Esophagus mucosa (tissue), 1 donor: ENCODE data around the gene TMED9. TPM values are rescaled to one million over a fixed set of nuclear protein-coding genes. Genes with fewer than 3 reads are reported as not detected.
A peak's percentile ranks its signal among the peaks of the same experiment; 100 is the strongest.

ENCODE experiments used
- ATAC-seq: fragments of 200-7000 bp; cut with Tn5 transposase; one replicate; pipeline ENCODE4 v1.9.1; 2020
- total RNA-seq: library from RNA; stranded (reverse); gene quantifications from one replicate; pipeline ENCODE4 v1.2.4, GENCODE V29; 2023
- donor health status: DM: yes; HTN: yes; CAD: no.

The TMED9 gene
- total RNA-seq, 1 donor from 2014 or later = 116 TPM

DNA sequence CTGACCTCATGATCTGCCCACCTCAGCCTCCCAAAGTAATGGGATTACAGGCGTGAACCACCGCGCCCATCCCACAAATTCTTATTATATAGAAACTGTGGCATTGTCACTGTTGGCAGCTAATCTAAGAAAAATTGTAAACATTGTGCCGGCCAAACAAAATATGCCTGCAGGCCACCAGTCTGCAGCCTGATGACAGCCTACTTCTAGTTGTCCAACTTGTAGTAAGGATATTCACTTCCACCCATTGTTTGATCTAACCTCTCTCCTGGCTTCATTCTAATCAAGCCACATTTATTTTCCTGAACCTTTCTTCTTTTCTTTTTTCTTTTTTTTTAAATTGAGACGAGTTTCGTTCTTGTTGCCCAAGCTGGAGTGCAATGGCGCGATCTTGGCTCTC is 13.7 kb upstream of the TMED9 start:
- no peak for ATAC-seq

- no peak for ATAC-seq
Observed at GRCh38 chr5:177588413-177588909, 3.5 kb upstream of the TMED9 start.

DNA sequence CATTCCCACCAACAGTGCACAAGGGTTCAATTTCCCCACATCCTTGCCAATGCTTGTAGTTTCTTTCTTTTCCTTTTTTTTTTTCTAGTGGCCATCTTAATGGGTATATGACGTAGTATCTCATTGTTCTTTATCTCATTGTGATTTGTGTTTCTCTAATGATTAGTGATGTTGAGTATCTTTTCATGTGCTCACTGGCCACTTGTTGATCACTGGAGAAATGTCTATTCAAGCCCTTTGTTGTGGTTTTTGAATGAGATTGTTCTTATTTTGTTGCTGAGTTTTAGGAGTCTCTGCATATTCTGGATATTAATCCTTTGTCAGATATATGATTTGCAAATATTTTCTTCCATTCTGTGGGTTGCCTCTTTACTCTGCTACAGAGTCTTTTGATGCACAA is 1.6 kb upstream of the TMED9 start:
- no peak for ATAC-seq

DNA sequence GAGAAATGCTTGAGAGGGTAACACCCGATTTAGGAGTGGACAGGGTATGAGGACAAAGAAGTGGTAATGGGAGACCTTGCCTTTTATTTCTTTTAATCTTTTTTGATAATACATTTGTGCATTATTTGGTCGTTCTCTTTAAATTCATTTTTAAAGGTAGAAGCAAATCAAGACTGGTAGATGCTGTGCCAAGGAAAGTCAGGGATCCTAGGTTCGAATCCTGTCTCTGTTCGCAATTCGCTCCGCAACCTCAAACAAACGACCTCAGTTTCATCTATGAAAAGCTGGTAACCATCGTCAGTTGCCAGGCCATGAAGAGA is 353 bp upstream of the TMED9 start:
- ATAC-seq = no peak

- ATAC-seq = no peak
Observed at GRCh38 chr5:177592905-177593304, 902 bp downstream of the TMED9 start.

GRCh38 chr5:177593511-177593910 is 1.5 kb downstream of the TMED9 start:
- ATAC-seq = no peak

GRCh38 chr5:177594071-177594470 is 2.1 kb downstream of the TMED9 start:
- ATAC-seq = no peak

GRCh38 chr5:177595026-177595585 is 3.1 kb downstream of the TMED9 start:
- ATAC-seq = no peak

DNA sequence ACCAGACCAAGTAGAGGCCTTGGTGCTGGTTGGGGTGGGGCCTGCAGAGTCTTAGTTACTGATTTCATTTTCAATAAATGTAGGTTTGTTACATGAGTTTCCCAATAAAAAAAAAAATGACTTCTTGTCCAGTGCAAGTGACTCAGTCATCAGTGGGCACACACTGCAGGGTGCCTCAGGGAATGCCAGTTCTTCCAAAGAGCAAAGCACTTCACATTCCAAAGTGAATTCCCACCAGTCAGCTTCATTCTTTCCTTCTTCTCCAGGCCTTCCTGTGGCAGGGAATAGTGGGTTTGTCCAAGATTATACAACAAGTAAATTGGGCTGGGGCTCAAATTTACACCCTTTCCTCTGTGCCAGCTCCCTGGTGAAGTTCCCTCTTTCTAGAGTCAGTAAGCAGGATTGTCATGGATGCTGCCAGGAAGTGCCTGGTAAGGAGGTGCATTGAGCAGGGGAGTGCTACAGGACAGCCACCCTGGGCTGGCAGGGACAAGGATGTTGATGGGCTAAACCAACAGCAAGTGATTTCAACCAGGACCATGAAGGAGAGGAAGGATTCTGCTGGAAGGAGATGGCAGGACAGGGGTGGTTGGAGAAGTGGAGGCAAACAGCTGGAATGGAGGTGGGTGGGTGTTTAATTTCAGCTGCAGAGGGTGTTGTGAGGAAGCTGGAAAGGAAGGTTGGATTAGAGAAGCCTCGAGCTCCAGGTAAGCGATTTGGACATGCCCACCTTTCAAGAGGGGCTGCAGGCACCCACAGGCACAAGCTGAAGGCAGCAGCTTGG is 4.2 kb downstream of the TMED9 start:
- no peak for ATAC-seq

DNA sequence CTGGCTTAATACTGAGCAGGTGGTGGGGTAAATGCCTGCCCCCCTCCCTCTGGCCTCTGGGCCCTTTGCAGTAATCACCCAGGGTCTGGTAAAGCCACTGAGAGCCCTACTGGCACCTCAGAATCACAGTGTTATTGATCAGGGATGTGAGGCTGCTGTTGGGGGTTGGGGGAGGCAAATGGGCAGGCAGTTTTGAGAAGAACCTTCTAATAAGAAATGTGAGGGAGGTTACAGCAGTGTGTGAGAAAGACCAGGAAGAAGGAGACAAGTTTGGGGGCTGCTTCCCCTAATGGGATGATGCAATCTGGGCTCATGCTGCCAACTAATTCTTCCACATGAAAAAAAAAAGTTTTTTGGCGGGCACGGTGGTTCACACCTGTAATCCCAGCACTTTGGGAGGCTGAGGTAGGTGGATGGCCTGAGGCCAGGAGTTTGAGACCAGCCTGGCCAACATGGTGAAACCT is 4.8 kb downstream of the TMED9 start:
- ATAC-seq = no peak

- ATAC-seq = no peak
Observed at GRCh38 chr5:177598477-177598876, 6.5 kb downstream of the TMED9 start.

- peak; percentile 91 for ATAC-seq
Observed at GRCh38 chr5:177599731-177600507, 7.9 kb downstream of the TMED9 start, which contains the start of gene B4GALT7. Gene B4GALT7, plus strand, starts transcription at chr5:177600132. Its CDS starts 79 bp downstream, at chr5:177600211.

- peak; percentile 20 for ATAC-seq
Observed at GRCh38 chr5:177600508-177601018, 8.6 kb downstream of the TMED9 start.

DNA sequence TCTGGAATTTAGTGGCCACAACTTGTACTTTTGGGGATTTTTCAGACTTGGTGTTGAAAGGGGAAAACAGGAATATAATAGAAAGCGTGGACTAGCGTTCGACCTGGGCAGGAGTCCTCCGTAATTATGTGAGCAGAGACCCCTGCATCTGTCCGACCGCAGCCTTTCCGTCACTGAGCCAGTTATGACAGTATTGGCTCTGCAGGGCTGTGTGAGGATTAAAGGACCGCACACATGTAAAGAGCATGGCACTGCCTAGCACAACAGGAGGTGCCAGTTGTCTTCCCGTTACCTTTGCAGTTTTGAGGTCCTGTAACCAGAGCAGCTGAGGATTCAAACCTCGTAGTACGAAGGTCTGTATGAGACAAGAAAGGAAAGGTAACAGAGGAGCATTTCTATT is 9.1 kb downstream of the TMED9 start:
- ATAC-seq = no peak

DNA sequence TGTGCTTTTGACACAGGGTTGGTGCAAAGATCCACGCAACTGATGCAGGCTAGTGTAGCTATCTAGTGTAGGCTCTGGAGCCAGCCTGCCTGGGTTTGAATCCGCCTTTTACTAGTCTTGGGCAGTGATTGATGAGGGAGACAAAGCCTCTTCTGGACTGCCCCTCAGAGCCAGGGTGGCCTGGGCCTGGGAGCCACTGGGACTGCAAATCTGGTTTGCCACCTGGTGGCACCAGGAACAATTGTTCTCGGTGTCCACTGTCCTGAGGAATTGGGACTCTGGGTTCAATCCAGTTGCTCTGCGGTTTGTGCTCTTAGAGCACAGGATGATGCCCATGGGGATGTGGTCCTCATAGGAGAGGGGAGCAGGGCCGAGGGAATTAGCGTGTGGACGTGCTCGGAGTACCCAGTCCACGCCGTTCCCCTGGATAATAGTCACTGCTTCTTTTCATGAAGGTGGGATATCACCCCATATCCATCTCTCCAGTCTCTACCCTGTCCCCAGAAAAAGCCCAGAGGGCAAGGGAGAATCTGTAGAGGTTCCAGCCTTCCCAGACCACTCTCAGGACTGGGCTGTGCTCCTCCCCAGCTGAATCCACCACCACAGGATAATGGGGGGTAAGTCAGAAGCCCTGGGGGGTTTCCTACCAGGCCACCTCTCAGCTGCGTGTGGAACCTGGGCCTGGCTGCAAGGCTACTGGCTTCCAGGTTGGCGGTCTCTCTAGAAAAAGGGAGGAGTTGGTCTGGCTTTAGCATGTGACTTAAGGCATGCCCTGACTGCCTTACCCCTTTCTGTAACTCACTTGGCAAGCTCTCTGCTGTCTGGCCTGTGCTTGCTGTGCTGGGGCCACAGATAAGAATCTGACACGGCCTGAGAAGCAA is 9.8 kb downstream of the TMED9 start:
- peak; percentile 34 for ATAC-seq

DNA sequence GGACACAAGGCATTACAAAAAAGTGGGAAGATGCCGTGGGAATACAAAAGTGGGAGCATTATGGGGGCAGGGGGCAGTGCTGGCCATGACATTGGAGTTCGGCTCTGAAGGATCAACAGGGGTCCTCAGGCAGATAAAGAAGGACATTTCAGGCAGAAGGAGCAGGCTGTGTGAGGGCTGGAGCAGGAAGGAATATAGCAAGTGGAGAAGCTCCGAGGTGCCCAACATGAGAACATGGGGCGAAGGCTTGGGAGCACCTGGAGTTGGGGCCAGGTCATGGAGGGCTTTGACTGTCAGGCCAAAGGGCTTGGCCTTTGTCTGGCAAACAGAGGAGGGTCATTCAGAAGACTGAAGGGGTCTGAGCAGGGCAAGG is 10.4 kb downstream of the TMED9 start:
- ATAC-seq = no peak

DNA sequence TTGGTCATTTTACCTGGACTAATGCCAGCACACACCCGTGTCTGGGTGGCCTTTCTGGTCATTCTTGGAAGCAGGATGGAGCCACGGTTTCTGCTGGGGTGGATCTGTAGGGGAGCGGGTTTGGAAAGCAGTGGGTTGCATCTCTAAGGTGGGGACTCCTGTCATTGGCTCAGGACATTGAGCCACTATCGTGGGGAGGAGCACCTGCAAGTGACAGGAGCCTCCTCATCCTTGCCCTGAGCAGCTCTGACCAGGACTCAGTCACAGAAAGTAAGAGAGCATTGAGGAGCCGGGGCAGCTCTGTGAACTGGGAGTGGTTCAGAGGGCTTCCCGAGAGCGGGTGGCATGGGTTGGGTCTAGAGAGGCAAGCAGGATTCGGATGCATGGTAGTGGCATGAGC is 11.6 kb downstream of the TMED9 start:
- no peak for ATAC-seq

- no peak for ATAC-seq
Observed at GRCh38 chr5:177604116-177604521, 12.1 kb downstream of the TMED9 start.

DNA sequence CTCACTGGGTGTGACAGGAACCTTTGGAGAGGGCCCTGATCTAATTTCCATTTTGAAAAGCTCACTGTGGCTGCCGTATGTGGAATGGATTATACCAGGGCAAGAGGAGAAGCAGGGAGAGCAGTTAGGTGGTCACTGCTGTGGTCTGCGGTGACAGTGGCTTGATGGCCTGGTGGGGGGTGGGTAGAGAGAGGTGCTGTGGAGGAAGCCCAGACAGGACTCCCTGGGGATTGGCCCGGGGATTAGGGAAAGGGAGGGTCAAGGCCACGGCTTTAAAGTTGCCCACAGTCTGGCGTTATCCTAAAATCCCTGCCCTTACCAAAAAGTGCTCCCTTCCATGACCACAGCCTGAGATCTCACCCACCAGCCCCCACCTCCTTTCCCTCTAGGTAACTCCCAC is 12.7 kb downstream of the TMED9 start:
- no peak for ATAC-seq

- no peak for ATAC-seq
Observed at GRCh38 chr5:177605078-177605477, 13.1 kb downstream of the TMED9 start.

DNA sequence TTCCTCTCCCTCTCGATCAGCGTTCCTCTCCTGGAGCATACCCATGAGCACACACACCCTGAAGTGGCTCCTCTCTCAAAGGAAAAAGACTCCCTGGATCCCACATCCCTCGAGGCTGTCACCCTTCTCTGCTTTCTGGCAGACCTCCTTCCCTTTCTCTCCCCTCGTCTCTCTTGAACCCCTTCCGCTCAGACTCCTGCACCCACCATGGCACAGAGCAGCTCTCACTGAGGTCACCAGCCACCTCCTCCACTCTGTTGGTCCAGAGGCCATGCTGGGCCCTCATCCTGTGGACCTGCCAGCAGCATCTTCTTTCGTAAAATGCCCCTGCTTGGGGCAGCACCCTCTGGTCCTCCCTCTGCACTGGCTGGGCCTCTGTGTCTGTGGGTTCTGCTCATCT is 13.7 kb downstream of the TMED9 start:
- no peak for ATAC-seq
